Osteoblast (primary cell): ENCODE results near the gene GFPT2. TPM values are rescaled to one million over a fixed set of nuclear protein-coding genes. Genes with fewer than 3 reads are reported as not detected.

Experiments
- DNase-seq: peaks from one replicate; pipeline ENCODE4 v3.0.0; 2011; ENCODE audit warnings: low spot score, mixed read lengths; ENCODE audit not compliant: insufficient read length; ENCODE audit errors: missing footprints
- H2AFZ ChIP-seq: 2 replicates; pipeline ENCODE4 v1.6.0; 2011; ENCODE audit warnings: mild to moderate bottlenecking, low read length
- H3K27ac ChIP-seq: 2 replicates; pipeline ENCODE4 v1.5.1; 2011; ENCODE audit warnings: mild to moderate bottlenecking, low read depth, low read length, moderate library complexity
- H3K27me3 ChIP-seq: 2 replicates; pipeline ENCODE4 v1.6.0; 2012; ENCODE audit warnings: mild to moderate bottlenecking, control low read depth, inconsistent platforms, low read length, moderate library complexity; ENCODE audit not compliant: insufficient read depth
- H3K36me3 ChIP-seq: 2 replicates; pipeline ENCODE4 v1.5.1; 2011; ENCODE audit warnings: mild to moderate bottlenecking, low read length, control low read depth, moderate library complexity; ENCODE audit not compliant: insufficient read depth
- H3K4me1 ChIP-seq: 2 replicates; pipeline ENCODE4 v1.5.1; 2011; ENCODE audit warnings: mild to moderate bottlenecking, low read length, control low read depth, moderate library complexity; ENCODE audit not compliant: insufficient read depth
- H3K4me2 ChIP-seq: 2 replicates; pipeline ENCODE4 v1.6.0; 2011; ENCODE audit warnings: mild to moderate bottlenecking, low read length; ENCODE audit not compliant: insufficient read depth
- H3K4me3 ChIP-seq: fragments of 200-600 bp; sonication (generic); 3 replicates; pipeline ENCODE4 v1.5.1; 2012; ENCODE audit warnings: mild to moderate bottlenecking, low read length, inconsistent platforms; ENCODE audit not compliant: insufficient read depth
- H3K79me2 ChIP-seq: 2 replicates; pipeline ENCODE4 v1.6.0; 2012; ENCODE audit warnings: mild to moderate bottlenecking, low read length, control low read depth, inconsistent platforms; ENCODE audit not compliant: insufficient read depth
- H3K9me3 ChIP-seq: 2 replicates; pipeline ENCODE4 v1.5.1; 2011; ENCODE audit warnings: low read depth, low read length, control low read depth
- H4K20me1 ChIP-seq: 2 replicates; pipeline ENCODE4 v1.6.0; 2012; ENCODE audit warnings: mild to moderate bottlenecking, low read length, control low read depth; ENCODE audit not compliant: insufficient read depth
- CTCF ChIP-seq: IDR thresholded peaks from 2 replicates; pipeline ENCODE4 v1.5.1; 2011; ENCODE audit warnings: mild to moderate bottlenecking, low read depth, low read length, moderate library complexity; ENCODE audit errors: extremely low read depth
- total RNA-seq: library from RNA; depleted of rRNA; stranded (reverse); fragments of >200 nt; gene quantifications from 2 replicates; pipeline ENCODE4 v1.2.3, GENCODE V29; 2012

GFPT2 gene
- total RNA-seq, 1 donor: 30.4 TPM

DNA sequence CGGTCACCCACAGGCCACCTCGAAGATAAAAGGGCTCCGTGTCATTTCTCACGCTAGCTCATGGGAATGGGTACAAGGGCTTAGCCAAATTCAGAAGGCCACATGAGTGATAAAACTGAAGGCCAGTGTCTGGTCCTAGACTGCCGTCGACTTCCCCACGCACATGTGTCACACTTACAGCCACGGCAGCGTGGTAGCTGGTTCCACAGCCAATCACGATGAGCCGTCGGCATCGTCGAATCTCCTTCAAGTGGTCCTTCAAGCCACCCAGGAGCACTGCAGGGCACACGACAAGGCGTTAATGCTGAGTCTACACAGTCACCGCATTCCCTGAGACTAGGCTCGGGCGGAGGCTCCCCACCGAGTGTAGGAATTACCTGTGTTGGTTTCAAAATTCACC lies 36.5 kb downstream of the GFPT2 start:
- Histone ChIP-seq H3K27me3 (no peaks in the 10 kb centered on the region), H3K79me2 (no peaks in the 10 kb centered on the region), H2AFZ (no peak overlapping the region), H4K20me1 (no peaks in the 10 kb centered on the region), H3K4me1 (no peaks in the 10 kb centered on the region), H3K9me3 (no peaks in the 10 kb centered on the region), H3K4me3 (no peak overlapping the region), H3K27ac (no peak overlapping the region), H3K4me2 (no peak overlapping the region), H3K36me3 (peaks cover 57% of the 10 kb centered on the region)
- DNase-seq: no peak
- TF ChIP-seq CTCF: no peak

GRCh38 chr5:180315762-180316212 lies 37.3 kb downstream of the GFPT2 start:
- no peak overlapping the region for H3K4me3 ChIP-seq
- H3K36me3 ChIP-seq: peaks cover 53% of the 10 kb centered on the region
- no peaks in the 10 kb centered on the region for H3K27me3 ChIP-seq
- H3K4me1 ChIP-seq: no peaks in the 10 kb centered on the region
- no peak overlapping the region for H3K4me2 ChIP-seq
- peak; percentile 95 for DNase-seq
- peak; percentile 99 for TF ChIP-seq CTCF
- no peak overlapping the region for H3K27ac ChIP-seq
- H3K79me2 ChIP-seq: no peaks in the 10 kb centered on the region
- H4K20me1 ChIP-seq: no peaks in the 10 kb centered on the region
- H2AFZ ChIP-seq: no peak overlapping the region
- no peaks in the 10 kb centered on the region for H3K9me3 ChIP-seq

GRCh38 chr5:180313677-180314505 lies 39.2 kb downstream of the GFPT2 start:
- H2AFZ ChIP-seq: no peak overlapping the region
- no peak for DNase-seq
- H3K4me1 ChIP-seq: no peaks in the 10 kb centered on the region
- H3K9me3 ChIP-seq: no peaks in the 10 kb centered on the region
- H4K20me1 ChIP-seq: no peaks in the 10 kb centered on the region
- no peak overlapping the region for H3K27ac ChIP-seq
- H3K36me3 ChIP-seq: peaks cover 47% of the 10 kb centered on the region
- no peak overlapping the region for H3K4me3 ChIP-seq
- no peaks in the 10 kb centered on the region for H3K27me3 ChIP-seq
- H3K79me2 ChIP-seq: no peaks in the 10 kb centered on the region
- H3K4me2 ChIP-seq: no peak overlapping the region
- TF ChIP-seq CTCF: no peak

DNA sequence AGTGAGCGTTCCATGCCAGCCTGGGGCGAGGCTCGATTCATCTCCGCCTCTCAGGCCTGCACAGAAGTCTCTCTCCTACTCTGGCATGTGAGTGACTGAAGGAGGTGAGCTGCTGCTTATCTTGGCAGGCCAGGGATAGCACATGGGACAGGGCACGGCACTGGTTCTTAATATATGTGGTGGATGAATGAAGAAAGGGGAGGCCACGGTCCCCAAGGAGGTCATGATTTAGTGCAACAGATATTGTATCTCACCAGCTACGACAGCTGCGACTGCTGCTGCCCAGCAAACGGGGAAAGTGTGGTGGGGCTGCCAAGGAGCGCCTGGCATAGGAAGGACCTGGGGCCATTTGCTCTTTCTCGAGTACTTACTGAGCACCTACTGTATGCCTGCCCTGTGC lies 41.9 kb downstream of the GFPT2 start:
- Histone ChIP-seq H3K27me3 (no peaks in the 10 kb centered on the region), H3K9me3 (no peaks in the 10 kb centered on the region), H3K4me2 (no peak overlapping the region), H3K79me2 (no peaks in the 10 kb centered on the region), H2AFZ (no peak overlapping the region), H3K4me1 (no peaks in the 10 kb centered on the region), H3K36me3 (peaks cover 42% of the 10 kb centered on the region), H3K27ac (no peak overlapping the region), H4K20me1 (no peaks in the 10 kb centered on the region), H3K4me3 (no peak overlapping the region)
- DNase-seq: no peak
- no peak for TF ChIP-seq CTCF
